Stimulated activated naive CD8-positive, alpha-beta T cell treated with anti-CD3 and anti-CD28 coated beads, Interleukin-15, amount 100 ng/mL, for 72 hours (primary cell): ENCODE measurements around the gene NEK1.
A peak's percentile ranks its signal among the peaks of the same experiment; 100 is the strongest.

Source experiments
- ATAC-seq: fragments of 150-1000 bp; cut with Tn5 transposase; 2 replicates; pipeline ENCODE4 v1.10.0; 2021; ENCODE audit warnings: mild to moderate bottlenecking, moderate library complexity
- DNase-seq, 2 donors: peaks; one replicate each; pipeline ENCODE4 v3.0.0; 2021 to 2022
- H3K27ac Mint-ChIP-seq, 2 donors: one replicate each; pipeline ENCODE4 v1.8.0; 2022; ENCODE audit warnings: mild to moderate bottlenecking in 2 of 2, mixed read lengths in 2 of 2, moderate library complexity in 2 of 2
- H3K27me3 Mint-ChIP-seq: one replicate; pipeline ENCODE4 v1.8.0; 2022; ENCODE audit warnings: mixed read lengths
- H3K4me1 Mint-ChIP-seq: one replicate; pipeline ENCODE4 v1.8.0; 2022; ENCODE audit warnings: mild to moderate bottlenecking, mixed read lengths
- H3K4me3 Mint-ChIP-seq, 2 donors: one replicate each; pipeline ENCODE4 v1.8.0; 2022; ENCODE audit warnings: mild to moderate bottlenecking in 2 of 2, mixed read lengths in 2 of 2, moderate library complexity in 1 of 2
- H3K9me3 Mint-ChIP-seq, 2 donors: one replicate each; pipeline ENCODE4 v1.8.0; 2022; ENCODE audit warnings: mixed read lengths in 2 of 2

The NEK1 gene

GRCh38 chr4:169366821-169367220 lies 245.6 kb downstream of the NEK1 start:
- DNase-seq = no peak
- Mint-ChIP-seq H3K27me3 (no peaks in the 10 kb centered on the region), H3K27ac (no peak overlapping the region), H3K4me3 (no peak overlapping the region), H3K4me1 (no peaks in the 10 kb centered on the region), H3K9me3 (peaks cover 6 to 7% of the 10 kb centered on the region in 2 donors)
- ATAC-seq = no peak

GRCh38 chr4:169362607-169363006 lies 249.8 kb downstream of the NEK1 start:
- H3K9me3 Mint-ChIP-seq = peaks cover 6 to 7% of the 10 kb centered on the region in 2 donors
- no peak for ATAC-seq
- no peaks in the 10 kb centered on the region for H3K4me1 Mint-ChIP-seq
- peaks cover 8% of the 10 kb centered on the region for H3K27me3 Mint-ChIP-seq
- DNase-seq = no peak
- H3K27ac Mint-ChIP-seq = peak overlapping the region; percentile 34 to 55
- no peak overlapping the region for H3K4me3 Mint-ChIP-seq

- ATAC-seq (no peak), DNase-seq (no peak)
- Mint-ChIP-seq H3K4me3 (no peak overlapping the region), H3K27me3 (peaks cover 8% of the 10 kb centered on the region), H3K9me3 (peaks cover 4 to 5% of the 10 kb centered on the region in 2 donors), H3K27ac (no peak overlapping the region), H3K4me1 (no peaks in the 10 kb centered on the region)
Observed at GRCh38 chr4:169361756-169362155, 250.6 kb downstream of the NEK1 start.

- H3K4me1 Mint-ChIP-seq = no peaks in the 10 kb centered on the region
- no peaks in the 10 kb centered on the region for H3K9me3 Mint-ChIP-seq
- no peak overlapping the region for H3K27ac Mint-ChIP-seq
- DNase-seq (no peak), ATAC-seq (no peak)
- H3K27me3 Mint-ChIP-seq = peaks cover 8% of the 10 kb centered on the region
- no peak overlapping the region for H3K4me3 Mint-ChIP-seq
Observed at GRCh38 chr4:169359961-169360360, 252.4 kb downstream of the NEK1 start.

- Mint-ChIP-seq H3K4me1 (no peaks in the 10 kb centered on the region), H3K27me3 (no peaks in the 10 kb centered on the region), H3K4me3 (no peak overlapping the region), H3K9me3 (no peaks in the 10 kb centered on the region), H3K27ac (no peak overlapping the region)
- DNase-seq = no peak
- ATAC-seq = no peak
Observed at GRCh38 chr4:169352360-169352759, 260.0 kb downstream of the NEK1 start.

- Mint-ChIP-seq H3K27me3 (no peaks in the 10 kb centered on the region), H3K9me3 (no peaks in the 10 kb centered on the region), H3K4me3 (no peak overlapping the region), H3K27ac (no peak overlapping the region), H3K4me1 (no peaks in the 10 kb centered on the region)
- ATAC-seq (no peak), DNase-seq (no peak)
Observed at GRCh38 chr4:169351872-169352271, 260.5 kb downstream of the NEK1 start.

- ATAC-seq (no peak), DNase-seq (no peak)
- H3K4me1 Mint-ChIP-seq = no peaks in the 10 kb centered on the region
- no peaks in the 10 kb centered on the region for H3K9me3 Mint-ChIP-seq
- no peaks in the 10 kb centered on the region for H3K27me3 Mint-ChIP-seq
- no peak overlapping the region for H3K4me3 Mint-ChIP-seq
- H3K27ac Mint-ChIP-seq = no peak overlapping the region
Observed at GRCh38 chr4:169348541-169348940, 263.8 kb downstream of the NEK1 start.

GRCh38 chr4:169346840-169347239 lies 265.5 kb downstream of the NEK1 start:
- no peak for DNase-seq
- Mint-ChIP-seq H3K27ac (no peak overlapping the region), H3K4me3 (no peak overlapping the region), H3K9me3 (no peaks in the 10 kb centered on the region), H3K27me3 (no peaks in the 10 kb centered on the region), H3K4me1 (no peaks in the 10 kb centered on the region)
- ATAC-seq = no peak

- Mint-ChIP-seq H3K4me3 (no peak overlapping the region), H3K9me3 (no peaks in the 10 kb centered on the region), H3K27ac (no peak overlapping the region), H3K27me3 (no peaks in the 10 kb centered on the region), H3K4me1 (no peaks in the 10 kb centered on the region)
- no peak for DNase-seq
- ATAC-seq = no peak
Observed at GRCh38 chr4:169345316-169345721, 267.1 kb downstream of the NEK1 start.
